ENCODE data around the gene C16orf92. TPM values are rescaled to one million over a fixed set of nuclear protein-coding genes. Genes with fewer than 3 reads are reported as not detected.
"Not testable (repeated sequence)": the region's sequence is repeated elsewhere in the genome, so short reads cannot be mapped to it uniquely, and the experiment has no call there.

The C16orf92 gene
- total RNA-seq, 4 donors from 2014 or later: not detected

GRCh38 chr16:30016555-30017276 lies 6.3 kb upstream of the C16orf92 start:
- H3K27me3 ChIP-seq: peaks cover 0 to 12% of the 10 kb centered on the region in 2 donors
- 73 to 79% methylated on average over 7 to 8 of the region's 8 CpGs for WGBS, 2 donors
- DNase-seq (ENCODE audit: low spot score in 2 of 2): no peak
- H3K36me3 ChIP-seq: no peaks in the 10 kb centered on the region
- H3K4me3 ChIP-seq: no peak overlapping the region
- TF ChIP-seq EP300 (IDR thresholded peaks at IDR 0.05) (no peak), POLR2A (IDR thresholded peaks at IDR 0.05) (no peak), CTCF (IDR thresholded peaks at IDR 0.05) (no peak)
- H3K4me1 ChIP-seq: peaks cover 0 to 8% (median 6%) of the 10 kb centered on the region in 4 donors
- H3K9me3 ChIP-seq: no peaks in the 10 kb centered on the region
- no peak overlapping the region for H3K27ac ChIP-seq

GRCh38 chr16:30017277-30017656 lies 5.7 kb upstream of the C16orf92 start:
- no peak overlapping the region for H3K27ac ChIP-seq
- H3K27me3 ChIP-seq: peaks cover 0 to 7% of the 10 kb centered on the region in 2 donors
- H3K4me1 ChIP-seq: peaks cover 0 to 9% (median 8%) of the 10 kb centered on the region in 4 donors
- no peak for DNase-seq (ENCODE audit: low spot score in 2 of 2)
- H3K36me3 ChIP-seq: no peaks in the 10 kb centered on the region
- no peak overlapping the region for H3K4me3 ChIP-seq
- no peaks in the 10 kb centered on the region for H3K9me3 ChIP-seq
- WGBS, 2 donors: 90 to 96% methylated on average over 2 of the region's 2 CpGs
- TF ChIP-seq POLR2A (IDR thresholded peaks at IDR 0.05) (no peak), EP300 (IDR thresholded peaks at IDR 0.05) (no peak), CTCF (IDR thresholded peaks at IDR 0.05) (no peak)

- H3K36me3 ChIP-seq; H3K4me1 ChIP-seq; DNase-seq (ENCODE audit: low spot score in 2 of 2); H3K27me3 ChIP-seq; H3K4me3 ChIP-seq; H3K9me3 ChIP-seq; H3K27ac ChIP-seq: not testable (repeated sequence)
- WGBS, 2 donors: 88 to 95% methylated on average over 4 of the region's 4 CpGs
Observed at GRCh38 chr16:30017937-30018336, 5.1 kb upstream of the C16orf92 start.

DNA sequence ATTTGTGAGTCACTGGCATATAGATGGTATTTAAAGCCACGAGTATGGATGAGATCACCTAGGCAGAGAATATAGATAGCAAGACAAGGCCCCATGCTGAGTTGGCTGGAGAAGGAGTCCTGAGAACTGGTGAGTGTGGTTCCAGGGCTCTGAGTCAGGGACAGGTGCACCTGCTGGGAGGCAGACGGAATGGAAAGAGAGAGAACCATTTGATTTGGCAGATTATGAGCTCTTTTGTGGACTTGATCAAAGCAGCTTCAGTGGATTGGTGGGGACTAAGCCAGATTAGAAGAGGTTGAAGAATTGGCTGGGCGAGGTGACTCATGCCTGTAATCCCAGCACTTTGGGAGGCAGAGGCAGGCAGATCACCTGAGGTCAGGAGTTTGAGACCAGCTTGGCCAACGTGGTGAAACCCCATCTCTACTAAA lies 4.3 kb upstream of the C16orf92 start:
- Histone ChIP-seq H3K9me3 (no peaks in the 10 kb centered on the region), H3K27ac (no peak overlapping the region), H3K4me3 (no peak overlapping the region), H3K27me3 (no peaks in the 10 kb centered on the region), H3K36me3 (no peaks in the 10 kb centered on the region), H3K4me1 (peaks cover 0 to 9% (median 8%) of the 10 kb centered on the region in 4 donors)
- DNase-seq (ENCODE audit: low spot score in 2 of 2): no peak
- no peak for TF ChIP-seq POLR2A (IDR thresholded peaks at IDR 0.05)
- no peak for TF ChIP-seq CTCF (IDR thresholded peaks at IDR 0.05)
- no peak for TF ChIP-seq EP300 (IDR thresholded peaks at IDR 0.05)
- 76 to 80% methylated on average over 4 of the region's 4 CpGs for WGBS, 2 donors

- H3K27me3 ChIP-seq: peaks cover 0 to 35% of the 10 kb centered on the region in 2 donors
- 83 to 84% methylated on average over 9 to 11 of the region's 11 CpGs for WGBS, 2 donors
- H3K9me3 ChIP-seq: no peaks in the 10 kb centered on the region
- no peak for TF ChIP-seq POLR2A (IDR thresholded peaks at IDR 0.05)
- TF ChIP-seq CTCF (IDR thresholded peaks at IDR 0.05): no peak
- no peak for TF ChIP-seq EP300 (IDR thresholded peaks at IDR 0.05)
- DNase-seq (ENCODE audit: low spot score in 2 of 2): no peak
- no peaks in the 10 kb centered on the region for H3K36me3 ChIP-seq
- H3K27ac ChIP-seq: no peak overlapping the region
- H3K4me1 ChIP-seq: peaks cover 0 to 9% (median 8%) of the 10 kb centered on the region in 4 donors
- no peak overlapping the region for H3K4me3 ChIP-seq
Observed at GRCh38 chr16:30023586-30023985, 588 bp downstream of the C16orf92 start.
